Renal cortical epithelial cell (primary cell): ENCODE results near the gene HMBS. TPM values are rescaled to one million over a fixed set of nuclear protein-coding genes. Genes with fewer than 3 reads are reported as not detected.
"Not testable (repeated sequence)": the region's sequence is repeated elsewhere in the genome, so short reads cannot be mapped to it uniquely, and the experiment has no call there.

Experiments used
- DNase-seq: peaks from one replicate; pipeline ENCODE4 v3.0.0-alpha.2; 2011; ENCODE audit warnings: low read depth
- total RNA-seq: library from RNA; depleted of rRNA; stranded (reverse); fragments of >200 nt; gene quantifications from 2 replicates; pipeline ENCODE4 v1.2.3, GENCODE V29; 2014

The HMBS gene
- total RNA-seq, 1 donor from 2014 or later, result 24.0 TPM

- DNase-seq, result no peak
Observed at GRCh38 chr11:119118946-119119345, 34.3 kb downstream of the HMBS start.

DNA sequence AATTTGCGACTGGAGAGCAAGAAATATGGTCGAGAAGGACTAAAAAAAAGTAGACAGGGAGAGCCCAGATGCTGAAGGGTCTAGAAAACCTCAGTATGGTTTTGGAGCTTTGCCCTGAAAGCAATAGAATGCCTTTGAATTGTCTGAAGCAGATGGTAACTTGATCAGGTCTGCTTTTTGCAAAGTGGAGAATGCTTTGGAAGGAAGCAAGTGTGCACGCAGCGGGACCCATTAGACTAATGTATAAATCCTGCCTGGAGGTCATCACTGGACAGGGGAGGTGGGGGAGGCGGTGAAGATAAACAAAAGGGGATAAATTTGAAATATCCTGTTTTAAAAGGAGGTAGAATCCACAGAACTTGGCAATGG is 35.9 kb downstream of the HMBS start:
- peak; percentile 28 for DNase-seq

DNA sequence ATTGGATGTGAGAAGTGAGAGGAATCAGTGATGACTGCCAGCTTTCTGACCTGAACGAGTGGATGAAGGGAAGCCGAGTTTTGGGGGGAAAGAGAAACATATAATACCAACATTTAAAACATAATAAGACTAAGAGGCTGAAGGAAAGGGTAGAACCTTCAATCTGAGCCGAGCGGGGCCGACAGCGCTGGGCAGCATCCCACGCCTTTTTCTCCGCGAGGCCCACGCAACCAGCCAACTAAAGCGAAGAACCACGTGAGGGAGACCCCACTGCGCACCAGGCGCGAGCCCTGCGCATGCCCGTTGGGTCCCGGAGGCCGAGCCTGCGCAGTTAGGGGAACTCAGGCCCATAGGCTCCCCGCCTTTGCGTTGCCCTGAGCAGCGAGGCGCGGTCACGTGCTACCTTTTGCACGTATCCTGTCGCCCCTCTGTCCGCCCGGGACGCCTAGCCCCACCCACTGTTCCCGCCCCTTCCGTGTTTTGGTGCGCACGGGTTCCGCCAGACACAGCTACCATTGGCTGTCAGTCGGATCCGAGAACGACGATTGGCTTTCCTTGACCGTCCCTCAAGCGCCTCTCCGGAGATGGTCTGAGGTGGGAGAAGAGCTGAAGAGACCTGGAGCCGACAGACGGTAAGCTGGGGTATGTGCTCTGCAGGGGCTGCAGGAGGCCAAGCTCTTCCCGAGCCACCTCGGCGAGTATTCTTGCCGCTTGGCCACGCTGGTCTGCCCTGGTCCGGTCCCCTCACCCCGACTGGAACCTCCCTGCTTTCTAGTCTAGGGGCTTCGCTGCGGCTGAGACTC is 36.5 kb downstream of the HMBS start, which contains the start of gene HINFP:
TSS of gene HINFP (plus strand) at position 573 of the 803 bp plus-strand sequence. CDS start 5,365 bp downstream, outside the sequence.
- DNase-seq, result peak; percentile 97

- no peak for DNase-seq
Observed at GRCh38 chr11:119121811-119122124, 37.1 kb downstream of the HMBS start.

GRCh38 chr11:119125821-119126220 is 41.1 kb downstream of the HMBS start:
- no peak for DNase-seq

DNA sequence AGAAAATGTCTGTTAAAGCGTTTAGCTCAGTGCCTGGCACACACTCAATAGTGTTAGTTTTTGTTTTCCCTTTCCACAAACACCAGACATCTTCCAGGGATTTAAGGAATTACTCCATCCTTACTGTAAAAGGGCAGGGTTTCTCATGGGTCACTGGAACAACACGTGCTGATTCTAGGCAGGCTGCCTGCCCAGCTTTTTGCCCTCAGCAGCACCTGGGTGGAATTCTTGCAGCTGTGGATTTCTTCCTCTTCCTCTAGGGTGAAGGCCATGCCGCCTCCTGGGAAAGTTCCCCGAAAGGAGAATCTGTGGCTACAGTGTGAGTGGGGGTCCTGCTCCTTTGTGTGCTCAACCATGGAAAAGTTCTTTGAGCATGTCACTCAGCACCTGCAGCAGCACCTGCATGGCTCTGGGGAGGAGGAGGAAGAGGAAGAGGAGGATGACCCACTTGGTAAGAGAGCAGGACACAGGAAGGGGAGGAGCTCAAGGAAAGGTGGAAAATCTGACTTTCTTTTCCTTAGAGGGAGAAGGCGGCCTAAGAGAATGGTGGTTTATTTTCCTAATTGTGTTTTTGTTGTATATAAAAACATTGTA is 42.1 kb downstream of the HMBS start:
- DNase-seq, result no peak

DNA sequence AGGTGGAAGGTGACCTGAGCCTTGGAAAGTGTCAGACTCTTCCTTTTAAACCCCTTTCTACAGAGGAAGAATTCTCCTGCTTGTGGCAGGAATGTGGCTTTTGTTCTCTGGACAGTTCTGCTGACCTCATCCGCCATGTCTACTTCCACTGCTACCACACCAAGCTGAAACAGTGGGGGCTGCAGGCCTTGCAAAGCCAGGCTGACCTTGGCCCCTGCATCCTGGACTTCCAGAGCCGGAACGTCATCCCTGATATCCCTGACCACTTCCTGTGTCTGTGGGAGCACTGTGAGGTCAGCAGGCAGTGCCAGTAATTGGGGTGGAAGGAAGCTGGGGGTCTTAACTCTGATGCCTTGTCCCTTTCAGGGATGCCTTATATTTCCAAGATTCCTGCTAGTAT is 46.0 kb downstream of the HMBS start:
- no peak for DNase-seq

DNA sequence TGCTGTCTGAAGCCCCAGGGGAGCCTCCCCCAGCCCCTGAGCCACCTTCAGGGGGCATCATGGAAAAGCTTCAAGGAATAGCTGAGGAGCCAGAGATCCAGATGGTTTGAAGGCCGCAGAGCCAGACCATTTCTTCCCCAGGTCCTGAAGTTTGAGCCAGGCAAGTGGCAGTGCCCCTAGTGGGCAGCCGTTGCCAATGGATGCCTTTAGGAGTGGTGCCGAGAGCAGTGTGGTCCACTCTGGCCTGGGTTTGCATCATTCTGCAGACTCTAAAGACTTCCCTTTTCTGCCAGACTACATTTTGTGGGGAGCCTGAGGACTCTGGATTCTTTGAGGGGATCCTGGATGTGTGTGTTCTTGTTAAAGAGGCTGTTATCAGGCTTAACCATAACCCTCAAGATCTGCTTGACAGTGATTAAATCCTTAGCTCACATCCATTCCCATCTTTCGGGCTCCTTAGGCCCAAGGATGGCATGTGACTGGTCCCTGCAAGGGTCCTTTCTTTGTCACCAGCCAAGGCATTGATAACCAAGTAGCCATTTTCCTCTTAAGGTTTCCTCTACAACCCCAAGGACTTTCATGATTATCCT is 49.8 kb downstream of the HMBS start:
- no peak for DNase-seq

- DNase-seq, result not testable (repeated sequence)
Observed at GRCh38 chr11:119139276-119139675, 54.6 kb downstream of the HMBS start.

Other genes starting within 250 kb of the HMBS start
- gene CXCR5, start 201.0 kb upstream of the HMBS start, total RNA-seq, result not detected in 2 replicates
- gene BCL9L, start 159.0 kb upstream of the HMBS start, total RNA-seq, result 22.6 and 44.8 TPM in 2 replicates
- 0.10 TPM in 1 of 2 replicates, not detected in the other for gene UPK2, start 128.6 kb upstream of the HMBS start, total RNA-seq
- gene FOXR1, start 113.1 kb upstream of the HMBS start, total RNA-seq, result not detected in 2 replicates
- 9.0 and 23.3 TPM in 2 replicates for gene CENATAC, start 86.7 kb upstream of the HMBS start, total RNA-seq
- gene RPS25, start 66.5 kb upstream of the HMBS start, total RNA-seq, result 998 and 1,564 TPM in 2 replicates
- gene TRAPPC4, start 66.1 kb upstream of the HMBS start, total RNA-seq, result 102 and 103 TPM in 2 replicates
- 26.4 and 32.6 TPM in 2 replicates for gene SLC37A4, start 54.0 kb upstream of the HMBS start, total RNA-seq
- gene HYOU1, start 27.7 kb upstream of the HMBS start, total RNA-seq, result 172 and 223 TPM in 2 replicates
- gene VPS11, start 17.1 kb upstream of the HMBS start, total RNA-seq, result 15.8 and 29.3 TPM in 2 replicates
- 22.1 and 42.9 TPM in 2 replicates for gene DPAGT1, start 17.0 kb downstream of the HMBS start, total RNA-seq
- gene C2CD2L, start 22.5 kb downstream of the HMBS start, total RNA-seq, result 3.3 and 4.1 TPM in 2 replicates
- gene HINFP, start 36.7 kb downstream of the HMBS start, total RNA-seq, result 11.5 and 20.8 TPM in 2 replicates
- 0.15 TPM in 1 of 2 replicates, not detected in the other for gene ABCG4, start 64.2 kb downstream of the HMBS start, total RNA-seq
- 24.7 and 34.2 TPM in 2 replicates for gene NLRX1, start 83.8 kb downstream of the HMBS start, total RNA-seq
- 0.30 TPM in 1 of 2 replicates, not detected in the other for gene NHERF4, start 100.6 kb downstream of the HMBS start, total RNA-seq
- 9.0 and 22.8 TPM in 2 replicates for gene CBL, start 121.5 kb downstream of the HMBS start, total RNA-seq
- gene MCAM, start 232.2 kb downstream of the HMBS start, total RNA-seq, result 559 and 965 TPM in 2 replicates
- 3.0 and 16.3 TPM in 2 replicates for gene RNF26, start 249.6 kb downstream of the HMBS start, total RNA-seq